AG04449 (cell line): ENCODE data around the gene MMP7.

ENCODE experiments used
- CTCF ChIA-PET: fragments of 350-600 bp; formaldehyde crosslinking; extraction: SDS; loops from one replicate; lab custom pipeline; 2021; ENCODE audit warnings: antibody characterized with exemption; lab: Yijun Ruan, JAX
- POLR2A ChIA-PET: fragments of 400-600, 350-600 bp; formaldehyde crosslinking; extraction: SDS; loops from one replicate; lab custom pipeline; 2020; ENCODE audit warnings: antibody characterized with exemption, inconsistent platforms; lab: Yijun Ruan, JAX
- DNase-seq: peaks from one replicate; pipeline ENCODE4 v3.0.0-alpha.2; 2010; ENCODE audit warnings: low read depth, low spot score
- H3K4me3 ChIP-seq: 2 replicates; pipeline ENCODE4 v1.5.1; 2011; ENCODE audit warnings: low read depth, mild to moderate bottlenecking, control low read depth, low read length
- CTCF ChIP-seq: IDR thresholded peaks from one replicate; pipeline ENCODE4 v1.5.1; 2011; ENCODE audit warnings: mild to moderate bottlenecking, moderate library complexity, low read length, control low read depth, inconsistent platforms; ENCODE audit not compliant: insufficient read depth; ENCODE audit errors: missing control alignments

MMP7 gene

GRCh38 chr11:102497061-102497460, 33.5 kb downstream of the MMP7 start:
- CTCF ChIA-PET: interaction anchor here (1.6 to 1.8 kb wide), 5 partner anchors 103 to 208 kb away, joined by 6 to 78 read pairs (median 27); no protein-coding TSS in a partner anchor
- H3K4me3 ChIP-seq: no peak overlapping the region
- DNase-seq: no peak
- POLR2A ChIA-PET: no interaction called here
- no peak for TF ChIP-seq CTCF

DNA sequence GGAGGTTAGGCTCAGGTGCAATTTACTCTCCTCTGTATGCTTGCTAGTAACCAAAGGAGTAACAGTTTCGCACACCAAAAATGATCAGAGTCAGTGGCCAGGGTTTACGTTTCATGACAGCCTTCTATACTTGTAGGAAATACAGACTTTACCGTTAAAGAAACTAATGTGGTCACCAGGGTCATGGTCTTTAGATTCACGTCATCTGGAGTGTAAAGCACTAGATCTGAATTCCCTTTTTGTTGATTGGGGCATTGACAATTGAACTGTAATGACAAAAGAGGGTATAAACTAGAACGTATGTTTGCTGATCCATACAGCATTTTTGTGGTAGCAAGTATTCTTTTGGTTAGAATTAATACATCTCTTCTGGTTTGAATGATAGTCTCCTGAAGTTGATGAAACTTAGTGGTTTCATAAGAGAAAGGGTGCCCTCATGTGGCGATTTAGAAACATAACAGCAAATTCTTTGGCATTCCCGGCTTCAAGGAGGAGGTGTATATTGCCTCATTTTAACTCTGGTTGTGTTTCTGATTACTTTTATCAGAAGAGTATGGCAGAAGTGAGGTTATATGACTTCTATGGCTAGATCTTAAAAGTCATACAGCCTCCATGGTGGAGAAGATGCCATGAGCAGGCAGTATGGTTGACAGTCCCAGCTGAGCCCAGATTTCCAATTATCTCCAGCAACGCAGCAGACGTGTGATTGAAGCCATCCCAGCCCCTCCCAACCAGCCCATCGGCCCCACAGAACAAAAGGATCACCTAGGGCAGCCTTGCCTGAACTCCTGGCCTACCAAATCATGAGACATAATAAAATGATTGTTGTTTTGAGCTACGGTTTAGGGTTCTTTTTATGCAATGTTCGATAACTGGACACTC, 35.1 kb downstream of the MMP7 start:
- peak; percentile 67 for DNase-seq
- CTCF ChIA-PET: interaction anchor here (0.6 to 1.8 kb wide), 38 partner anchors 8 to 635 kb away, joined by 3 to 78 read pairs (median 4); no protein-coding TSS in a partner anchor
- H3K4me3 ChIP-seq: no peak overlapping the region
- POLR2A ChIA-PET: no interaction called here
- peak; percentile 46 for TF ChIP-seq CTCF

- no peak for TF ChIP-seq CTCF
- ChIA-PET POLR2A (no interaction called here), CTCF (interaction anchor here (0.8 to 3.3 kb wide), 7 partner anchors 30 to 207 kb away, joined by 3 to 19 read pairs (median 5); no protein-coding TSS in a partner anchor)
- no peak for DNase-seq
- no peak overlapping the region for H3K4me3 ChIP-seq
Measured at GRCh38 chr11:102494216-102494615, 36.3 kb downstream of the MMP7 start.

GRCh38 chr11:102493524-102493923, 37.0 kb downstream of the MMP7 start:
- ChIA-PET CTCF (interaction anchor here (0.8 to 3.3 kb wide), 7 partner anchors 30 to 206 kb away, joined by 3 to 19 read pairs (median 5); no protein-coding TSS in a partner anchor), POLR2A (no interaction called here)
- no peak for TF ChIP-seq CTCF
- H3K4me3 ChIP-seq: no peak overlapping the region
- no peak for DNase-seq

DNA sequence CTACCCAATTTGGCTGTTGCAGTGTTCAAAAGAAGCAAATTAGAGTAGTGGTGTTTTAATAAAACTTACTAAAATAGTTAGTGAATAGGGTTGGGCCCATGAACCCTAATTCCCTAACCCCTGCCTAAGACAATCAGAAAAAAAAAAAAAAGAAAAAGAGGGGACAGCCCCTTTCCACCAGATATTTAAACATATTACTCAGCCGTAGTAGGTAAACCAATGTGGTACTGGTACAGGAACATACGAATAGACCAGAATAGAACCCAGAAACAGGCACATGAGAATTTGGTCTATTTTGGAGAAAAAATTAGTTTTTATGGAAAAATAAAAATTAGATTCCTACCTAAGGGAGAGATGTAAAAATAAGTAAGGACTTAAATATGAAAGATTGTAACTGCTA, 38.6 kb downstream of the MMP7 start:
- DNase-seq: no peak
- ChIA-PET CTCF (interaction anchor here (0.6 to 3.3 kb wide), 6 partner anchors 11 to 150 kb away, joined by 3 to 19 read pairs (median 6); no protein-coding TSS in a partner anchor), POLR2A (no interaction called here)
- TF ChIP-seq CTCF: no peak
- H3K4me3 ChIP-seq: no peak overlapping the region
